Measurements from ENCODE around the gene OSBPL3.
A peak's percentile ranks its signal among the peaks of the same experiment; 100 is the strongest.

OSBPL3 gene

GRCh38 chr7:24952464-24952863, 27.5 kb downstream of the OSBPL3 start:
- Mint-ChIP-seq H3K27me3 (no peaks in the 10 kb centered on the region), H3K27ac (no peak overlapping the region), H3K9me3 (no peaks in the 10 kb centered on the region), H3K4me1 (ENCODE audit: low read depth) (peaks cover 62% of the 10 kb centered on the region), H3K4me3 (no peak overlapping the region), H3K36me3 (ENCODE audit: low read depth) (peaks cover 22% of the 10 kb centered on the region)

- Mint-ChIP-seq H3K27ac (no peak overlapping the region), H3K4me1 (ENCODE audit: low read depth) (peaks cover 60% of the 10 kb centered on the region), H3K9me3 (no peaks in the 10 kb centered on the region), H3K36me3 (ENCODE audit: low read depth) (peaks cover 27% of the 10 kb centered on the region), H3K4me3 (no peak overlapping the region), H3K27me3 (no peaks in the 10 kb centered on the region)
These were observed 28.5 kb downstream of the OSBPL3 start for GRCh38 chr7:24951441-24951980.

GRCh38 chr7:24949884-24950283, 30.1 kb downstream of the OSBPL3 start:
- H3K9me3 Mint-ChIP-seq = peaks cover 4% of the 10 kb centered on the region
- H3K4me1 Mint-ChIP-seq (ENCODE audit: low read depth) = peaks cover 66% of the 10 kb centered on the region
- no peak overlapping the region for H3K4me3 Mint-ChIP-seq
- H3K27me3 Mint-ChIP-seq = no peaks in the 10 kb centered on the region
- no peak overlapping the region for H3K27ac Mint-ChIP-seq
- H3K36me3 Mint-ChIP-seq (ENCODE audit: low read depth) = peaks cover 34% of the 10 kb centered on the region

- peaks cover 67% of the 10 kb centered on the region for H3K4me1 Mint-ChIP-seq (ENCODE audit: low read depth)
- peaks cover 4% of the 10 kb centered on the region for H3K9me3 Mint-ChIP-seq
- H3K27me3 Mint-ChIP-seq = no peaks in the 10 kb centered on the region
- no peak overlapping the region for H3K27ac Mint-ChIP-seq
- no peak overlapping the region for H3K4me3 Mint-ChIP-seq
- peaks cover 35% of the 10 kb centered on the region for H3K36me3 Mint-ChIP-seq (ENCODE audit: low read depth)
These were observed 31.2 kb downstream of the OSBPL3 start for GRCh38 chr7:24948739-24949138.

GRCh38 chr7:24946467-24946866, 33.5 kb downstream of the OSBPL3 start:
- Mint-ChIP-seq H3K4me1 (ENCODE audit: low read depth) (peaks cover 54% of the 10 kb centered on the region), H3K36me3 (ENCODE audit: low read depth) (peaks cover 35% of the 10 kb centered on the region), H3K27ac (no peak overlapping the region), H3K9me3 (peaks cover 4% of the 10 kb centered on the region), H3K4me3 (no peak overlapping the region), H3K27me3 (no peaks in the 10 kb centered on the region)

- Mint-ChIP-seq H3K4me1 (ENCODE audit: low read depth) (peaks cover 49% of the 10 kb centered on the region), H3K27me3 (no peaks in the 10 kb centered on the region), H3K4me3 (no peak overlapping the region), H3K9me3 (peaks cover 4% of the 10 kb centered on the region), H3K36me3 (ENCODE audit: low read depth) (peaks cover 35% of the 10 kb centered on the region), H3K27ac (no peak overlapping the region)
These were observed 34.1 kb downstream of the OSBPL3 start for GRCh38 chr7:24945899-24946298.

- Mint-ChIP-seq H3K36me3 (ENCODE audit: low read depth) (peaks cover 31% of the 10 kb centered on the region), H3K27ac (no peak overlapping the region), H3K4me1 (ENCODE audit: low read depth) (peaks cover 47% of the 10 kb centered on the region), H3K27me3 (no peaks in the 10 kb centered on the region), H3K9me3 (peaks cover 8% of the 10 kb centered on the region), H3K4me3 (no peak overlapping the region)
These were observed 36.7 kb downstream of the OSBPL3 start for GRCh38 chr7:24943096-24943948.

- Mint-ChIP-seq H3K9me3 (peaks cover 16% of the 10 kb centered on the region), H3K4me1 (ENCODE audit: low read depth) (peaks cover 48% of the 10 kb centered on the region), H3K36me3 (ENCODE audit: low read depth) (peaks cover 41% of the 10 kb centered on the region), H3K27ac (no peak overlapping the region), H3K4me3 (no peak overlapping the region), H3K27me3 (no peaks in the 10 kb centered on the region)
These were observed 37.8 kb downstream of the OSBPL3 start for GRCh38 chr7:24942226-24942625.

GRCh38 chr7:24939416-24939815, 40.6 kb downstream of the OSBPL3 start:
- no peak overlapping the region for H3K27ac Mint-ChIP-seq
- H3K9me3 Mint-ChIP-seq = peaks cover 16% of the 10 kb centered on the region
- H3K36me3 Mint-ChIP-seq (ENCODE audit: low read depth) = peaks cover 34% of the 10 kb centered on the region
- H3K27me3 Mint-ChIP-seq = no peaks in the 10 kb centered on the region
- peaks cover 54% of the 10 kb centered on the region for H3K4me1 Mint-ChIP-seq (ENCODE audit: low read depth)
- H3K4me3 Mint-ChIP-seq = no peak overlapping the region

GRCh38 chr7:24936121-24936824, 43.7 kb downstream of the OSBPL3 start:
- Mint-ChIP-seq H3K4me1 (ENCODE audit: low read depth) (peaks cover 75% of the 10 kb centered on the region), H3K9me3 (peaks cover 16% of the 10 kb centered on the region), H3K4me3 (peak overlapping the region; percentile 38), H3K36me3 (ENCODE audit: low read depth) (peaks cover 48% of the 10 kb centered on the region), H3K27ac (peak overlapping the region; percentile 14), H3K27me3 (no peaks in the 10 kb centered on the region)

- Mint-ChIP-seq H3K4me3 (no peak overlapping the region), H3K9me3 (peaks cover 12% of the 10 kb centered on the region), H3K36me3 (ENCODE audit: low read depth) (peaks cover 61% of the 10 kb centered on the region), H3K27ac (no peak overlapping the region), H3K4me1 (ENCODE audit: low read depth) (peaks cover 74% of the 10 kb centered on the region), H3K27me3 (no peaks in the 10 kb centered on the region)
These were observed 46.7 kb downstream of the OSBPL3 start for GRCh38 chr7:24933298-24933697.

- peaks cover 59% of the 10 kb centered on the region for H3K36me3 Mint-ChIP-seq (ENCODE audit: low read depth)
- H3K4me1 Mint-ChIP-seq (ENCODE audit: low read depth) = peaks cover 74% of the 10 kb centered on the region
- no peaks in the 10 kb centered on the region for H3K27me3 Mint-ChIP-seq
- H3K9me3 Mint-ChIP-seq = peaks cover 9% of the 10 kb centered on the region
- no peak overlapping the region for H3K27ac Mint-ChIP-seq
- no peak overlapping the region for H3K4me3 Mint-ChIP-seq
These were observed 47.2 kb downstream of the OSBPL3 start for GRCh38 chr7:24932815-24933214.

- Mint-ChIP-seq H3K27ac (no peak overlapping the region), H3K27me3 (no peaks in the 10 kb centered on the region), H3K4me1 (ENCODE audit: low read depth) (peaks cover 72% of the 10 kb centered on the region), H3K36me3 (ENCODE audit: low read depth) (peaks cover 56% of the 10 kb centered on the region), H3K4me3 (no peak overlapping the region), H3K9me3 (peaks cover 5% of the 10 kb centered on the region)
These were observed 47.6 kb downstream of the OSBPL3 start for GRCh38 chr7:24932389-24932788.

- peaks cover 53% of the 10 kb centered on the region for H3K36me3 Mint-ChIP-seq (ENCODE audit: low read depth)
- H3K27ac Mint-ChIP-seq = no peak overlapping the region
- peaks cover 4% of the 10 kb centered on the region for H3K9me3 Mint-ChIP-seq
- H3K4me1 Mint-ChIP-seq (ENCODE audit: low read depth) = peaks cover 72% of the 10 kb centered on the region
- H3K4me3 Mint-ChIP-seq = no peak overlapping the region
- no peaks in the 10 kb centered on the region for H3K27me3 Mint-ChIP-seq
These were observed 48.1 kb downstream of the OSBPL3 start for GRCh38 chr7:24931844-24932243.

- H3K4me1 Mint-ChIP-seq (ENCODE audit: low read depth) = peaks cover 63% of the 10 kb centered on the region
- peaks cover 48% of the 10 kb centered on the region for H3K36me3 Mint-ChIP-seq (ENCODE audit: low read depth)
- H3K27me3 Mint-ChIP-seq = no peaks in the 10 kb centered on the region
- no peak overlapping the region for H3K27ac Mint-ChIP-seq
- no peak overlapping the region for H3K4me3 Mint-ChIP-seq
- H3K9me3 Mint-ChIP-seq = no peaks in the 10 kb centered on the region
These were observed 49.1 kb downstream of the OSBPL3 start for GRCh38 chr7:24930856-24931255.
